ENCODE results near the gene LENG8. TPM values are rescaled to one million over a fixed set of nuclear protein-coding genes. Genes with fewer than 3 reads are reported as not detected.
A peak's percentile ranks its signal among the peaks of the same experiment; 100 is the strongest.

The LENG8 gene
- 48.5 TPM for total RNA-seq

DNA sequence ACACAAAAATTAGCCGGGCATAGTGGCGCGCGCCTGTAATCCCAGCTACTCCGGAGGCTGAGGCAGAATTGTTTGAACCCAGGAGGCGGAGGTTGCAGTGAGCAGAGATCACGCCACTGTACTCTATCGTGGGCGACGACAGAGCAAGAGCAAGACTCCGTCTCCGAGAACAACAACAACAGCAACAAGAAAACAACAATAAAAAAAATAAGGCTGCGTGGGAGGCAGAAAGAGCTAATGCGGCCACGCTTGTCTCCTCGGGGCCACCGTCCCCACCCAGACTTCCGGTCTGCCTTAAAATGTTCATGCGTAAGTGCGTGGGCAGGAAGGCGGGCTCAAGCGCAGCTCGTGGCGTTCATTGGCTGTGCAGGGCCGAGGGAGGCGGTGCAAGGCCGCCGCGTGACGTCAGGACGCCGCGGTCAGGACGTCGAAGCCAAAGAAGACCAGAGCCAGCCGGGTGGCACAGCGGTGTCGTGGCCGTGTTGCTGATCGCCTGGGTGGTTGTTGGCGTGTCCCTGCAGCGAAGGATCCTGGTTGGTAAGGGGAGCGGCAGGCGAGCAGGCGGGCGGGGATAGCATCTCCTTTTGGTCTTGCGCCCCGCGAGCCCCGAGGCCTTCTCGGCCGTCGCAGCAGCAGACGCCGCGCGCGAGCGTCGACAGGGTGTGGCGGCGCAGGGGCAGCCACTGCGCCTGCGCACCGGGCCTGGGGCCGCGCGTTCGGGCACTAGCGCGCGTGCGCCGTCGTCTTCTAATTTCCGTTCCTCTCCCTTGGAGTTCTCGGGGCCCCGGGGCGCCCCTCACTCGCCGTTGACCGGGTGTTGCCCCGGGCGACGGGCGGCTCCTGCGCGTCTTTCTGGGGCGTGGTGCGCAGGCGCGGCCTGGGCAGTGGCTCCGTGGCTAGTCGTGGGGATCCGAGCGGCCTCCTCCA lies at the start of gene LENG8:
LENG8 (plus strand) TSS at position 426 of the 927 bp plus-strand sequence. CDS start 2,146 bp downstream, outside the sequence.
- peak; percentile 98 for DNase-seq

DNA sequence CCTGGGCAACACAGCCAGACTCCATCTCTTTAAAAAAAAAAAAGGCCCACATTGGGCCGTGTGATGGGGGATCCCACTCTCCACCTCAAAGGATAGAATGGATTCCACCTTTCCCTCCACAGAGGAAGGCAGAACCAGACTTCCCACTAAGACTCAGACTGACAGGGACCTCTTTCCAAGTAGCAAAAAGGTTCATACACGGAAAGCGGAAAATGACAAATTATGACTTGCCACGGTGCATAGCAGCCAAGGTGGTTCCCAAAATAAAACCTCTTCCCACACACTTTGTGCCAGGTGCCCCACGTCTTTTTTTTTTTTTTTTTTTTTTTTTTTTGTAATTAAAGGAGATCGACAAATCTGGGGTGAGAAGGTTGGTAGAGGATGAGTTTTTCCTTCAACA lies 48.1 kb upstream of the LENG8 start:
- no peak for DNase-seq

DNA sequence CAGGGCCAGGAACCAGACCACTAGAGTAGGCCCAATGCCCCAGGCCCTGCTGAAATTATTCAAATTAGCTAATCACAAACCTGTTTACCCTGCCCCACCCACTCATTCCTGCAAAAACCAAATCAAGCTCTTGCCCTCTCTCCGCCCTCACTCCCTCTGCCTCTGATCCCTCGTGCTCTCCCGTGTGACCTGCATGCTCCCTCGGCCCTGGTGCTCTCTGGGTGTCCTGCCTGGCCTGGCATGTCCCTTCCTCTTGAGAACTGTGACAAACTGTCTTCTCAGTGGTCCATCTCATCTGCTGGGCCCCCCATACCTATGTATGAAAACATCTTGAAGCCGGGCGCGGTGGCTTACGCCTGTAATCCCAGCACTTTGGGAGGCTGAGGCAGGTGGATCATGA lies 45.9 kb upstream of the LENG8 start:
- DNase-seq: no peak

DNA sequence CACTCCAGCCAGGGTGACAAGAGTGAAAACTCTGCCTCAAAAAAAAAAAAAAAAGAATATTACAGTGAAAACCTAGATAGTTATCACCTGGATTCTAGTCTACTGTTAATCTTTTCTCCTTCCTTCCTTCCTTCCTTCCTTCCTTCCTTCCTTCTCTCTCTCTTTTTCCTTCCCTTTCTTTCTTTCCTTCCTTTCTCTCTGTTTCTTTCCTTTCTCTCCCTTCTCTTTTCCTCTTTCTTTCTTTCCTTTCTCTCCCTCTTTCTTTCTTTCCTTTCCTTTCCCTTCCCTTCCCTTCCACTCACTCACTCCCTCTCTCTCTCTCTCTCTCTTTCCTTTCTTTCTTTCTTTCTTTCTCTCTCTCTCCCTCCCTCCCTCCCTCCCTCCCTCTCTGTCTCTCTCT lies 43.4 kb upstream of the LENG8 start:
- no peak for DNase-seq

DNA sequence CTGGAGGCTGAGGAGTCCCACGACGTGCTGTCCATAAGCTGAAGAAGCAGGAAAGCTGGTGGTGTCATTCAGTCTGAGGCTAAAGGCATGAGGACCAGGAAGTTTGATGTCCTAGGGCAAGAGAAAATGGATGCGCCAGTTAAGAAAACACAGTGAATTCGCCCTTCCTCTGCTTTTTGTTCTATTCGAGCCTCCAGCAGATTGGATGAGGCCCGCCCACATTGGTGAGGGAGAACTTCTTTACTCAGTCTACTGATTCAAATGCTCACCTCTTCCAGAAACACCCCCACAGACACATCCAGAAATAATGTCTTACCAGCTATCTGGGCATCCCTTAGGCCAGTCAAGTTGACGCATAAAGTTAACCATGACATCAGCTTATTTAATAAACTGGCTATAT lies 41.2 kb upstream of the LENG8 start:
- no peak for DNase-seq

DNA sequence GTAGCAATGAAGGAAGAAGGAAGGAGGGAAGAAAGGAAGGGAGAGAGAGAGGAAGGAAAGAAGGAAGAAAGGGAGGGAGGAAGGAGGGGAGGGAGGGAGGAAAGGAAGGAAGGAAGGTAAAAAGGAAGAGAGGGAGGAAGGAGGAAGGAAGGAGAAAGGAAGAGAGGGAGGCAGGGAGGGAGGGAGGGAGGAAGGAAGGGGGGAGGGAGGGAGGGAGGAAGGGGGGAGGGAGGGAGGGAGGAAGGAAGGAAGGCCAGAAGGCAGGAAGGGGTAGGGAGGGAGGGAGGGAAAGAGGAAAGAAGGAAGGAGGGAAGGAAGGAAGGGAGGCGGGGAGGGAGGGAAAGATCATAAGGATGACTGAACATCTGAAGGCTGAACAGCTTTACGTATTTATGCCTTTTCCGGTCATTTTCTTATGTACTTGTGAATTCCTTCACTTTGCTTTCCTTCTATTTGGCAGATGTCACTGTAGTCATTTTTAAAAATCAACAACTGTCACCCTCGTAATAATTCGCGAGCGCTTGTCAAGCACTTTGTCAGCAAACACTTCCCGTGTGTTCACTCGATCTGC lies 40.5 kb upstream of the LENG8 start:
- DNase-seq: no peak

DNA sequence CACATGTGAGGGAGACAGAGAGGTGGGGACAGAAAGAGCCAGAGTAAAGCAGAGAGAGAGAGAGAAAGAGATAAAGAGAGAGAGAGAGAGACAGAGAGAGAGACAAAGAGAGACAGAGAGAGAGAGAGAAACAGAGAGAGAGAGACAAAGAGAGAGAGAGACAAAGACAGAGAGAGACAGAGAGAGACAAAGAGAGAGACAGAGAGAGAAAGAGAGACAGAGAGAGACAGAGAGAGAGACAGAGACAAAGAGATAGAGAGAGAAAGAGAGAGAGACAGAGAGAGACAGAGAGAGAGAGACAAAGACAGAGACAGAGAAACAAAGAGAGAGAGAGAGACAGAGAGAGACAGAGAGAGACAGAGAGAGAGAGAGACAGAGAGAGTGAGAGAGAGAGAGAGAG lies 38.0 kb upstream of the LENG8 start:
- DNase-seq: no peak

DNA sequence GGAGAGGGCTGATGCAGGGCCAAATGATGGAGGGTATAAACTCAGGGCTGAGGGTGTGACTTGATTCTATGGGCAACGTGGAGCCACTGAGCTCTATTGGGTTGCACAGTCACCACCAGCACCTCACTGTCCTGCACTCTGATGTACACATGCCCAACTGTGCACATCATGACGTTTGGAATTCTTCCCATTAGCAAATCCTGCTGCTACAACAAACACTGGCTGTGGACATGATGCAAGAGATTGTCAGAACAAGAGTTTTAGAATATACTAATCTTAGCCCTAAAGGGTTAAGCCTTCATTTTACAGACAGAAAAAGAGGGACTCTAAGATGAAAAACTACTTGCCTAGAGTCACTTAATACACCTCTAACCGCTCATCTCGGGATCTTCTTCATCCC lies 36.1 kb upstream of the LENG8 start:
- DNase-seq: no peak

DNA sequence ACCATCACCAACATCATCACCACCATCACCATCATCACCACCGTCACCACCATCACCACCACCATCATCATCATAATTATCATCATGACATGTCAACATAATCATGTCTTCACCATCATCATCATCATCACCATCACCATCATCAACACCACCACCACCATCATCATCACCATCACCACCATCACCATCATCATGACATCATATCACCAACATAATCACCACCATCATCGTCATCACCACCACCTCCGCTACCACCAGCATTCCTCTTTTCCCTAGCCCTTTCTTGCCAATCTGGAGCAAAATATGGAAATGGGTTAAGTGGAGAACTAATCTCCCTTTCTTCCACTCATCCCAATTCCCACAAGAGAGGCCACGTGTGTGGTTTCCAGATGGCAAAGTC lies 34.8 kb upstream of the LENG8 start:
- no peak for DNase-seq

DNA sequence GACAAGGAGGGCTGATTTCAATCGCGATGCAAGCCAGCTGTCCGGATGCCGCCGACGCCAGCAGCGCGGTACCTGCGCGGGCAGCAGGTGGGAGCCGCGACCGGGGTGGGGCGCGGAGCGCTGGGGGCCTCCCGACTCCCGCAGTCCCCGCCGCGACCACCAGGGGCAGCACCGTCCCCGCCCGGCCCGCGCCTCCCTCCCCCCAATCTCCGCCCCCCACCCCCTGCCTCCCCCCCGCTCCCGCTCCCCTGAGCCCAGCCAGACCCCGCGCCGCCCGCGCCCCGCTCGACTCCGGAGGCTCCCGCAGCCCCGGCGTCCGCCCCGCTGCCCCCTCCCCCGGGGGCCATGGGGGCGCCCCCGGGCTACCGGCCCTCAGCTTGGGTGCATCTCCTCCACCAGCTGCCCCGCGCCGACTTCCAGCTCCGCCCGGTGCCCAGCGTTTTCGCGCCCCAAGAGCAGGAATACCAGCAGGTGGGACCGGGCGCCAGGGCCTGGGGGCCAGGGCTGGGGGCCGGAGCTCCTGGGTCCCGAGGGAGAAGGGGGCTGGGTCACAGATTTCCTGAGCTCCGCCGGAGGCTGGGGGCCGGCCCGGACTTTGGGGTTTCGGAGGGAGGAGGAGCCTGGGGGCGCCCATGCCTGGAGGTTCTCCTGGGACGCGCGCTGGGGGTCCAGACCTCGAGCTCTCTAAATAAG lies 33.6 kb upstream of the LENG8 start, which contains the start of gene TTYH1:
TTYH1 (plus strand) TSS at position 257 of the 693 bp plus-strand sequence; CDS start at position 346, 89 bp downstream.
- DNase-seq: no peak

DNA sequence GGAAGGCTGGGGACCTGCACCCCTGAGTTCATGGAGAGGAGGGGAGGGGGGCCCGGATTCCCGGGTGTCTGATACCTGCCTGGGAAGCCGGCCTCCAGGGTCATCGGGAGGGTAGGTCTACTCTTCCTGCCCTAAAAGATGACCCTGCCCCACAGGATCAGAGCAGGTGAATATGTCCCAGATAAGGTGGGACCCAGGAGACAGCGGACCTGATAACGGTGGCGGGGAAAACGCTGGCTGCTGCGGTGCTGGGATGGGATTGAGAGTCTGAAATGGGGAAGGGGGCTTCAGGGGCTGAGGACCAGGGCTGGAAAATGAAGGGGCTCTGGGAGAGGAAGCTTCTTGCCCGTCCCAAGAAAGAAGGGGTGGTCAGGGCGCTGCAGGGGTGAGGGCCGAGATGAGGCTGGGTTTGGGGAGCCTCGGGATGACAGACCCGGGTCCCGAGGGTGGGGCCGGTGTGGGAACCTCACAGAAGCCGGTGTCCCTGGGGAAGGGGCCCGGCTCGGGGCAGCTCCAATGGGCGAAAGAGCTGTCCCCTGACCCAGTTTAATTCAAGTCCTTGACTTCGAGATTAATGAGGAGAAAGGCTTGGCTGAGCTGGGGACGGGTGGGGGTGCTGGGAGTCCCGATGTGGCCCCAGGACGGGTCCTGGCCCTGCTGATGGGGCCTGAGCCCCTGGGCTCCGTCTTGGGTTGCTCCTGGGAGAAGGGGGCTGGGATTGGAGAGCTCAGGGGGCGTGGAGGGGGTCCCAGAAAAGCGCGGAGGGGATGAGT lies 32.9 kb upstream of the LENG8 start:
- DNase-seq: no peak

DNA sequence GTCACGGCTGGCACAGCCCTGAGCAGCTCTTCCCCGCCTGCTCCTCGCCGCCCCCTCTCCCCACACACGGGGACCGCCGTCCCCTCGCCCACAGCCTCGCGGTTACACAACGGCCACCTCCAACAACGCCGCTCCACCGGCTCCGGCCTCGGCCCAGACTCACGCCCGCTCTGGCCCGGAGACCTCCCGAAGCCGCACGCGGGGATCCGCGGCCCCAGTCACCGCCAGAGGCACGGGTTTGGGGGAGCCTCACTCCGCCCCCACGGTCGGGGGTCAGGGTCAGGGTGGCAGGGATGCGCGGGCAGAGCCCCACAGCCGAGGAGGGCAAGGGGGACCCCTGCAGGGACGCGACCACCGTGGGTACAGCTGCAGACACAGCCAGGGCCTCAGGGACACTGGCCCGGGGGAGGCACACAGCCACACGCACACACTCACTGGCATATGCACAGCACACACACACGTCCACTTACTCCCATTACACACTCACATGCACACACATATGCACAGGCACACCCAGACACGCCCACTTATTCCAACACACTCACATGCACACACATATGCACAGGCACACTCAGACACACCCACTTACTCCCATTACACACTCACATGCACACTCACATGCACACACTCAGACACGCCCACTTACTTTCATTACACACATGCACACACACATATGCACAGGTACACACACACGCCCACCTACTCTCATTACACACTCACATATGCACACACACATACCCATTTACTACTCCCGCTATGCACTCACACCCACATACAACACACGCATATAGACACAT lies 32.1 kb upstream of the LENG8 start:
- no peak for DNase-seq

DNA sequence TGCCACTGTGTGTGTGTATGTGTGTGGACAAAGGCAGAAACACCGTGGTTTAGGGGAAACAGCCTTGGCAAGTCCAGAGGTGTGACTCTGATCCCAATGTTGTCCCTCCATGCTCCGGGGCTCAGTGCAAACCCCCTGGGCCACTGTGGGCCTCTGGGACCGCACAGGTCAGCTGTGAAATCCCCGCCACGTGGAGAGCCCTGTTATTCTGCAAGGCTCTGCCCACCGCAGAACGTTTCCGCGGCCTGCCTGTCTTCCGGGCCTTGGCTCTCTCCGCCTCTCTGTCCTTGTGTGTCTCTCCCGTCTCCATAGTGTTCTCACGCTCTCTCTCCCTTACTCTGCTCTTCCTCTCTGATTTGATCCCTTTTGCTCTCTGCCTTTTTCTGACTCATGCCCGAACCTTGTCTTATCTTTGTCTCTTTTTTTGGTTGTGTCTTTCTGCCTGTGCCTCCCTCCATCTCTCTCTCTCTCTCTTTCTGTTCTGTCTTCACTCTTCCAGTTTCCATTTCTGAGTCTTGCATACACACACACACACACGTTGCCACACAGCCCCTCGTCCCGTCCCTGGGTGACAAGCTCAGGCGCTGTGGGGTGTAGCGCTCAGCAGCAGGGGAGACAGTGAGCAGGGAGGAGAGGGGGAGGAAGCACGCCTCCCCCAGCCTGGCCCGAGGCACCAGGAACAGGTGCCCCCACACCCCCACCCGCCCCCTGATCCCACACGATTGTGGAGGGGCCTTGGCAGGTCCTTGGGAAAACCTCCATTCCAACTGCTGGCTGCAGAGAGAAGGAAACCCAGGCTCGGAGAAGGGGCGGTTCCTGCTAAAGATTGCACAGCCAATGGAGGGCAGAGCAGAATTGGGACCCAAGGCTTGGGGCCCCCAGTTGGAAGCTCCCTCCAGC lies 30.7 kb upstream of the LENG8 start:
- DNase-seq: no peak

DNA sequence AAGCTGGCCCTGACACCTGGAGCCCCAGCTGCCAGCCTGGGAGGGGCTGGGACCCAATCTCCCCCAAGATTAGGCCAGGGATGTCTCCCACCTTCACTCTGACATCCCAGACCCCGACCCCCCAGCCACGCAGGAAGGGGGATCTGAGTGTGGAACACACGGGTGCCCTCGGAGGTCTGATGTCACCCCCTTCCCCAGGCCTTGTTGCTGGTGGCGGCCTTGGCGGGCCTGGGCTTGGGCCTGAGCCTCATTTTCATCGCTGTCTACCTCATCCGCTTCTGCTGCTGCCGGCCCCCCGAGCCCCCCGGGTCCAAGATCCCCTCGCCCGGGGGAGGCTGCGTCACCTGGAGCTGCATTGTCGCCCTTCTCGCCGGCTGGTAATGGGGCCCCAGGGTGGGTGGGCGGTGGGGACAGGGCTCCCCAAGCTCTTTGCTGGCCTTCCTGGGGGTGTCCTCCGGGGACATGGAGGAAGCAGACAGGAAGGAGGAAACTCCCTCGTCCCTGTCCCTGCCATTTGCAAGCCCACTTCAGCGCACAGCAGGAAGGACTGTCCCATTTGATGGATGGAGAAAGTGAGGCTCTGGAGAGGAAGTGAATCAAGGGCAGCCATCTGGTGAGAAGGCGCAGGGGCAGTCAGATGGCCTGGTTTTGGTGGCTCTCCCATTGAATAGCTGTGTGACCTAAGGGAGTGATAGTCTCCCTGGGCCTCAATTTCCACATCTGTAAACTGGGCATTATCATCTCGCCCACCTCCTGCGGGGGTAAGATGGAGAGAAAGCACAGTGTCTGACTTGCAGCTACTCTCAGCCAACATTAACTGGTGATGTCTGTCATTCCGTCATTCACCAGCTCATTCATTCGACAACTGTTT lies 29.8 kb upstream of the LENG8 start:
- no peak for DNase-seq

DNA sequence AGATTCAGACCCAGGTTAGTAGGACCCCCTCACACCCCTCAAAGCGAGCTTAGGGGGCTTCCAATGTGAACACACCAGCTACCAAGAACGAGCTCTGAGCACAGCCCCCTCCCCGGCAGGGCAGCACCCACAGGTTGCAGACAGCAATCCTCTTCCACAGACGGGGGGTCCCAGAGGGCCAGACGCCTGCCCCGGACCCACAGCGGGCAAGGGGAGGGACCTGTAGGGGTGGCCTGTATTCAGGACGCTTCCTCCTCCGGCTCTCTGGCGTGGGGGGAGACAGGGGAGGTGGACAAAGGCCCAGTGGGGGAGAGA lies 29.0 kb upstream of the LENG8 start:
- no peak for DNase-seq

DNA sequence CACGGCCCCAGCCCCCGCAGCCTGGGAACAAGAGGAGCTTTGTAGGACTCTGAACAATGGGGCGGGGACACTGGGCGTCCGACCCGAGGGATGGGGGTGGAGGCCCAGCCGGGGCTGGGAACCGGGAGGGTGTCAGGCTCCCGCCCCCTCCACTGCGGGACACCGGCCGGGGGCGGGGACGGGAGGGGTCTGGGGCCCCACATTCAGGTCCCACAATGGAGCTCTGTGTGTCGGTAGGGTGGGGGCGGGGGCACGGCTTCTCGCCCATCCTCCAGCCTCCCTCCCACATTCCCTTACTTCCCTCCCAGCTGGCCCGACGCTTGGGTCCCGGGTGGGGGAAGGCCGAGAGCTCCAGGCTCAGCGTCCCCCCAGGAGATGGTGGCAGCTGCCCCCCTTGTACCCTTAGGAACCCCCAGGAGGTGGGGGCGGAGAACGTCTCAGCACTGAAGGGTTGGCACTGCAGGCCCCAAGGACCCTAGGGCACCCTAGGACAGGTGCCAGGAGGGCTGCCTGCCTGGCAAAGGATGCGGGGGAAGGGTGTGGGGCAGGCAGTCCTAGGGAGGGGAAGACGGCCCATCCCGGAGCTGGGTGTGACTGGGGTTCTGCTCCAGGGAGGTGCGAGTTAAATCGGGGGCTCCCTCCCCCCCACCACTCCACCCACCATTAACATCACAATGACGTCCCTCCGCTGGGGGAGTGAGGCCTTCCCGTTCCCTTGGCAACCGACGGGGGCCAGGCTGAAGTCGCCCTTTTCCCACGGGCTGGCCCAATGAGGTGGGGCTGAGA lies 28.4 kb upstream of the LENG8 start:
- no peak for DNase-seq

DNA sequence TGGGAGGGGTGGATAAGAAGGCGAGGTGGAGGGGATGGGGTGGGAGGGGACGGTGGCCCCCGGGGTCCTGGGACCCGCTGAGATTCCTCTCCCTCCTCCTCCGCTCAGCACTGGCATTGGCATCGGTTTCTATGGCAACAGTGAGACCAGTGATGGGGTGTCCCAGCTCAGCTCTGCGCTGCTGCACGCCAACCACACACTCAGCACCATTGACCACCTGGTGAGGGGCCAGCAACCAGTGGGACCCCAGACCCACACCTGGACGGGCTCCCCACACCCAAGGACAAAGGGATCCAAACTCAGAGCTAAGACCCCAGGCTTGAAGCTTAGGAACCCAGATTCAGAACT lies 27.9 kb upstream of the LENG8 start:
- no peak for DNase-seq

DNA sequence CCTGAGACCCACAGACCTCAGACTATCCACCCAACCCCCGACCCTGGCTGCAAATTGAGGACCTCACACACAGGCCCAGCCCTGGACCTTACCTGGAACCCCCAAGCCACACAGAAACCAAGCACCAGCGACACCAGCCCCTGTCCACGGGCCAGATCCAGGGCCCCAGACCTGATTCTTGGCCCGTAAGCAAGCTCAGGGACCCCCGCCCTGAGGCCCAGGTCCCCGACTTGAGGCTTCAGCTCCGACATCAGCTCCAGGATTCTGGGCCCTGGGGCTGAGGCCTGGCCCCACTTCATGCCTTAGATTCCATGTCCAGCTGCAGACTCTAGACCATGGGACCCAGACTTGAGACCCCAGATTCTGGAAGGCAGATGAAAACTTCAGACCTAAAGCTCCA lies 27.5 kb upstream of the LENG8 start:
- no peak for DNase-seq

DNA sequence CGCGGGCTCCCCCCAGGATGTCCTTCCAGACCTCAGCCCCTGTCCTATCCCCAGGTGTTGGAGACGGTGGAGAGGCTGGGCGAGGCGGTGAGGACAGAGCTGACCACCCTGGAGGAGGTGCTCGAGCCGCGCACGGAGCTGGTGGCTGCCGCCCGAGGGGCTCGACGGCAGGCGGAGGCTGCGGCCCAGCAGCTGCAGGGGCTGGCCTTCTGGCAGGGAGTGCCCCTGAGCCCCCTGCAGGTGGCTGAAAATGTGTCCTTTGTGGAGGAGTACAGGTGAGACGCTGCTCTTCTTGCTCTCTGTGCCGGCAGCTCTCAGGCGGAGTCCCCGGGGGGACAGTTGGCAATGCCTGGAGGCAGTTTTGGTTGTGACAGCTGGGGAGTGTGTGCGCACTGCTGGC lies 26.9 kb upstream of the LENG8 start:
- no peak for DNase-seq
